NCI-H2227 (cell line): ENCODE data around the gene RIPOR1.

Experiments used
- DNase-seq: peaks from one replicate; lab custom pipeline; 2025; ENCODE audit not compliant: unreplicated experiment; lab: John Stamatoyannopoulos, UW

RIPOR1 gene

GRCh38 chr16:67539691-67540635 lies 11.3 kb downstream of the RIPOR1 start:
- DNase-seq = no peak

GRCh38 chr16:67540756-67541155 lies 12.1 kb downstream of the RIPOR1 start:
- no peak for DNase-seq

GRCh38 chr16:67541391-67542263 lies 13.0 kb downstream of the RIPOR1 start:
- no peak for DNase-seq

- DNase-seq = peak; percentile 21
Measured at GRCh38 chr16:67542464-67542863, 13.8 kb downstream of the RIPOR1 start.

GRCh38 chr16:67543036-67543435 lies 14.4 kb downstream of the RIPOR1 start:
- no peak for DNase-seq

GRCh38 chr16:67543582-67543981 lies 15.0 kb downstream of the RIPOR1 start:
- DNase-seq = no peak

- no peak for DNase-seq
Measured at GRCh38 chr16:67544329-67544841, 15.8 kb downstream of the RIPOR1 start.

GRCh38 chr16:67544844-67545664 lies 16.4 kb downstream of the RIPOR1 start:
- no peak for DNase-seq

GRCh38 chr16:67545665-67546024 lies 17.0 kb downstream of the RIPOR1 start:
- no peak for DNase-seq

GRCh38 chr16:67546091-67546501 lies 17.5 kb downstream of the RIPOR1 start:
- no peak for DNase-seq

- peak; percentile 76 for DNase-seq
Measured at GRCh38 chr16:67546761-67547422, 18.3 kb downstream of the RIPOR1 start.

- DNase-seq = no peak
Measured at GRCh38 chr16:67547423-67548264, 19.0 kb downstream of the RIPOR1 start.

GRCh38 chr16:67548265-67549126 lies 19.9 kb downstream of the RIPOR1 start:
- DNase-seq = no peak

GRCh38 chr16:67549240-67549639 lies 20.6 kb downstream of the RIPOR1 start:
- no peak for DNase-seq

GRCh38 chr16:67549936-67550335 lies 21.3 kb downstream of the RIPOR1 start:
- DNase-seq = no peak

GRCh38 chr16:67551091-67551490 lies 22.5 kb downstream of the RIPOR1 start:
- no peak for DNase-seq

GRCh38 chr16:67551972-67552371 lies 23.3 kb downstream of the RIPOR1 start:
- DNase-seq = no peak

- peak; percentile 48 for DNase-seq
Measured at GRCh38 chr16:67552476-67552875, 23.8 kb downstream of the RIPOR1 start.
